ENCODE results near the gene HSPB2. TPM values are rescaled to one million over a fixed set of nuclear protein-coding genes. Genes with fewer than 3 reads are reported as not detected.
A peak's percentile ranks its signal among the peaks of the same experiment; 100 is the strongest.

Gene HSPB2
- total RNA-seq, 1 experiment from 2014 or later = 2.9 TPM

- no peak for DNase-seq (ENCODE audit: low read depth)
- in situ Hi-C loops (cut with HindIII; ENCODE audit: low pct_unique_long_range_greater_than_20kb, low sequenced_read_pairs) = no loop called here
These were observed 45.3 kb downstream of the HSPB2 start for GRCh38 chr11:111957663-111958444.

GRCh38 chr11:111960916-111961315 is 48.4 kb downstream of the HSPB2 start:
- in situ Hi-C loops (cut with HindIII; ENCODE audit: low pct_unique_long_range_greater_than_20kb, low sequenced_read_pairs) = no loop called here
- peak; percentile 75 for DNase-seq (ENCODE audit: low read depth)

GRCh38 chr11:111961389-111962300 is 49.1 kb downstream of the HSPB2 start:
- in situ Hi-C loops (cut with HindIII; ENCODE audit: low pct_unique_long_range_greater_than_20kb, low sequenced_read_pairs) = no loop called here

More at GRCh38 chr11:111961389-111962300, 49.1 kb downstream of the HSPB2 start:
- no peak for DNase-seq (ENCODE audit: low read depth)

Other genes with a start within 250 kb of the HSPB2 start
- gene PPP2R1B, start 146.3 kb upstream of the HSPB2 start, total RNA-seq (2014; rRNA removed; shearing (Covaris generic); ENCODE audit: low replicate concordance) = 4.7 and 17.1 TPM in 2 replicates
- gene ALG9, start 41.2 kb upstream of the HSPB2 start, total RNA-seq (2014; rRNA removed; shearing (Covaris generic); ENCODE audit: low replicate concordance) = 17.2 and 45.7 TPM in 2 replicates
- 0.30 and 2.1 TPM in 2 replicates for gene FDXACB1, start 33.6 kb upstream of the HSPB2 start, total RNA-seq (2014; rRNA removed; shearing (Covaris generic); ENCODE audit: low replicate concordance)
- 29.9 and 39.5 TPM in 2 replicates for gene CFAP68, start 33.2 kb upstream of the HSPB2 start, total RNA-seq (2014; rRNA removed; shearing (Covaris generic); ENCODE audit: low replicate concordance)
- gene CRYAB, start 964 bp upstream of the HSPB2 start, total RNA-seq (2014; rRNA removed; shearing (Covaris generic); ENCODE audit: low replicate concordance) = 0.78 and 2.4 TPM in 2 replicates
- gene C11orf52, start 6.2 kb downstream of the HSPB2 start, total RNA-seq (2014; rRNA removed; shearing (Covaris generic); ENCODE audit: low replicate concordance) = 1.7 TPM in 1 of 2 replicates, not detected in the other
- gene DIXDC1, start 24.6 kb downstream of the HSPB2 start, total RNA-seq (2014; rRNA removed; shearing (Covaris generic); ENCODE audit: low replicate concordance) = 14.2 and 25.0 TPM in 2 replicates
- gene DLAT, start 112.7 kb downstream of the HSPB2 start, total RNA-seq (2014; rRNA removed; shearing (Covaris generic); ENCODE audit: low replicate concordance) = 28.1 and 35.0 TPM in 2 replicates
- 0.49 and 11.4 TPM in 2 replicates for gene PIH1D2, start 161.3 kb downstream of the HSPB2 start, total RNA-seq (2014; rRNA removed; shearing (Covaris generic); ENCODE audit: low replicate concordance)
- 13.2 and 19.8 TPM in 2 replicates for gene NKAPD1, start 161.6 kb downstream of the HSPB2 start, total RNA-seq (2014; rRNA removed; shearing (Covaris generic); ENCODE audit: low replicate concordance)
- gene TIMM8B, start 174.0 kb downstream of the HSPB2 start, total RNA-seq (2014; rRNA removed; shearing (Covaris generic); ENCODE audit: low replicate concordance) = 33.6 and 76.9 TPM in 2 replicates
- gene SDHD, start 174.1 kb downstream of the HSPB2 start, total RNA-seq (2014; rRNA removed; shearing (Covaris generic); ENCODE audit: low replicate concordance) = 75.6 and 140 TPM in 2 replicates